ENCODE results near the gene MST1R. TPM values are rescaled to one million over a fixed set of nuclear protein-coding genes. Genes with fewer than 3 reads are reported as not detected.
"Not testable (repeated sequence)": the region's sequence is repeated elsewhere in the genome, so short reads cannot be mapped to it uniquely, and the experiment has no call there.

MST1R gene
- total and polyA plus RNA-seq, 2 experiments from 2014 or later, result 2.2 to 3.4 TPM

DNA sequence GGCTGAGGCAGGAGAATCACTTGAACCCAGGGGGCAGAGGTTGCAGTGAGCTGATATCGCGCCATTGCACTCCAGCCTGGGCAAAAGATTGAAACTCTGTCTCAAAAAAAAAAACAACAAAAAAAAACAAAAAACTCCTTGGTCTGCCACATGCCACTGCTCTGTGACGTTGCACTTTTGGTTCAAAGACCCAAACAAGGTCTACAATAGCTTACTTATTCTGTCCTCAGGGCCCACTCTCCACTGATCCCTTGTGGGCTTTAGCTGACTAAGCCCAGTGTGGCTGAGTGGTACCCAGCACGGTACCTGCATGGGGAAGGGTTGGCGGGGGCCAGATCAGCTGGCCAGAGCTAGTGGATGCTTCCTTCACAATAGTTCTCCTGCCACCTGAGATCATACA, 24.1 kb upstream of the MST1R start:
- Histone ChIP-seq H3K4me3 (no peak overlapping the region), H3K36me3 (no peaks in the 10 kb centered on the region), H3K27ac (no peak overlapping the region), H3K4me1 (ENCODE audit: low read depth) (peaks cover 11% of the 10 kb centered on the region), H3K9me3 (ENCODE audit: low read depth) (no peaks in the 10 kb centered on the region), H3K27me3 (no peaks in the 10 kb centered on the region)
- DNase-seq (ENCODE audit: low read depth in 1 of 2, low spot score in 1 of 2), result no peak
- TF ChIP-seq, protein P1, sequence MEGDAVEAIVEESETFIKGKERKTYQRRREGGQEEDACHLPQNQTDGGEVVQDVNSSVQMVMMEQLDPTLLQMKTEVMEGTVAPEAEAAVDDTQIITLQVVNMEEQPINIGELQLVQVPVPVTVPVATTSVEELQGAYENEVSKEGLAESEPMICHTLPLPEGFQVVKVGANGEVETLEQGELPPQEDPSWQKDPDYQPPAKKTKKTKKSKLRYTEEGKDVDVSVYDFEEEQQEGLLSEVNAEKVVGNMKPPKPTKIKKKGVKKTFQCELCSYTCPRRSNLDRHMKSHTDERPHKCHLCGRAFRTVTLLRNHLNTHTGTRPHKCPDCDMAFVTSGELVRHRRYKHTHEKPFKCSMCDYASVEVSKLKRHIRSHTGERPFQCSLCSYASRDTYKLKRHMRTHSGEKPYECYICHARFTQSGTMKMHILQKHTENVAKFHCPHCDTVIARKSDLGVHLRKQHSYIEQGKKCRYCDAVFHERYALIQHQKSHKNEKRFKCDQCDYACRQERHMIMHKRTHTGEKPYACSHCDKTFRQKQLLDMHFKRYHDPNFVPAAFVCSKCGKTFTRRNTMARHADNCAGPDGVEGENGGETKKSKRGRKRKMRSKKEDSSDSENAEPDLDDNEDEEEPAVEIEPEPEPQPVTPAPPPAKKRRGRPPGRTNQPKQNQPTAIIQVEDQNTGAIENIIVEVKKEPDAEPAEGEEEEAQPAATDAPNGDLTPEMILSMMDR (IDR thresholded peaks at IDR 0.05; ENCODE audit: low read depth, low read length), result no peak

- Histone ChIP-seq H3K27ac (no peak overlapping the region), H3K36me3 (no peaks in the 10 kb centered on the region), H3K4me1 (ENCODE audit: low read depth) (peaks cover 8% of the 10 kb centered on the region), H3K9me3 (ENCODE audit: low read depth) (no peaks in the 10 kb centered on the region), H3K4me3 (no peak overlapping the region), H3K27me3 (no peaks in the 10 kb centered on the region)
- TF ChIP-seq, protein P1 (IDR thresholded peaks at IDR 0.05; ENCODE audit: low read depth, low read length), result no peak
- DNase-seq (ENCODE audit: low read depth in 1 of 2, low spot score in 1 of 2), result no peak
Observed at GRCh38 chr3:49926117-49926728, 22.6 kb upstream of the MST1R start.

DNA sequence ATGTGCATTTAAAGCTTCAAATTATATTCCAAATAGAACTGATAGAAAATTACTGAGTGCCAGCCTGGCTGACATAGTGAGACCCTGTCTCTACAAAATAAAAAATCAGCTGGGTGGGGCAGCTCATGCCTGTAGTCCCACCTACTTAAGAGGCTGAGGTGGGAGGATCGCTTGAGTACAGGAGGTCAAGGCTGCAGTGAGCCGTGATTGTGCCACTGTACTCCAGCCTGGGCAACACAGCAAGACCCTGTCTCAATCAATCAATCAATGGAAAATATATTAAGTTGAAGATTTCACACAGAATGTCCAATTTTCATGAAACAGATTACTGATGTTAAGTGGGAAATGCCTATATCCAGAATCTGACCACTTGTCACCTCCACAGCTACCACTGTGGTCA, 21.8 kb upstream of the MST1R start:
- no peak for DNase-seq (ENCODE audit: low read depth in 1 of 2, low spot score in 1 of 2)
- H3K4me1 ChIP-seq (ENCODE audit: low read depth), result peaks cover 2% of the 10 kb centered on the region
- H3K9me3 ChIP-seq (ENCODE audit: low read depth), result no peaks in the 10 kb centered on the region
- H3K4me3 ChIP-seq, result no peak overlapping the region
- no peaks in the 10 kb centered on the region for H3K27me3 ChIP-seq
- no peak overlapping the region for H3K27ac ChIP-seq
- TF ChIP-seq, protein P1 (IDR thresholded peaks at IDR 0.05; ENCODE audit: low read depth, low read length), result no peak
- no peaks in the 10 kb centered on the region for H3K36me3 ChIP-seq

DNA sequence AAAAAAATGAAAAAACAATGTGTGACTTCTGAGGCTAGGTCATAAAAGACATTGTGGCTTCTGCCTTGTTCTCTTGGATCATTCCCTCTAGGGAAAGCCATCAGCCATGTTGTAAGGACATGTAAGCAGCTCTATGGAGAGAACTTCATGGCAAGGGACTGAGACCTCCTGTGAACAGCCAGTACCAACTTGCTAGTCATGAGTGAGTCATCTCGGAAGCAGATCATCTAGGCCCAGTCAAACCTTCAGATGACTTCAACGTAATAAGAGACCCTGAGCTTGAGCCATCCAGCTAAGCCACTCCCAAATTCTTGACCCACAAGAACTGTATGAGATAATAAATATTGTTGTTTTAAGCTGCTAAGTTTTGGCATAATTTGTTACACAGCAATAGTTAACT, 21.0 kb upstream of the MST1R start:
- H3K4me3 ChIP-seq, result no peak overlapping the region
- no peaks in the 10 kb centered on the region for H3K36me3 ChIP-seq
- no peaks in the 10 kb centered on the region for H3K4me1 ChIP-seq (ENCODE audit: low read depth)
- no peaks in the 10 kb centered on the region for H3K9me3 ChIP-seq (ENCODE audit: low read depth)
- no peak overlapping the region for H3K27ac ChIP-seq
- DNase-seq (ENCODE audit: low read depth in 1 of 2, low spot score in 1 of 2), result peak in 1 of 2 donors; percentile 66
- TF ChIP-seq, protein P1 (IDR thresholded peaks at IDR 0.05; ENCODE audit: low read depth, low read length), result no peak
- no peaks in the 10 kb centered on the region for H3K27me3 ChIP-seq

DNA sequence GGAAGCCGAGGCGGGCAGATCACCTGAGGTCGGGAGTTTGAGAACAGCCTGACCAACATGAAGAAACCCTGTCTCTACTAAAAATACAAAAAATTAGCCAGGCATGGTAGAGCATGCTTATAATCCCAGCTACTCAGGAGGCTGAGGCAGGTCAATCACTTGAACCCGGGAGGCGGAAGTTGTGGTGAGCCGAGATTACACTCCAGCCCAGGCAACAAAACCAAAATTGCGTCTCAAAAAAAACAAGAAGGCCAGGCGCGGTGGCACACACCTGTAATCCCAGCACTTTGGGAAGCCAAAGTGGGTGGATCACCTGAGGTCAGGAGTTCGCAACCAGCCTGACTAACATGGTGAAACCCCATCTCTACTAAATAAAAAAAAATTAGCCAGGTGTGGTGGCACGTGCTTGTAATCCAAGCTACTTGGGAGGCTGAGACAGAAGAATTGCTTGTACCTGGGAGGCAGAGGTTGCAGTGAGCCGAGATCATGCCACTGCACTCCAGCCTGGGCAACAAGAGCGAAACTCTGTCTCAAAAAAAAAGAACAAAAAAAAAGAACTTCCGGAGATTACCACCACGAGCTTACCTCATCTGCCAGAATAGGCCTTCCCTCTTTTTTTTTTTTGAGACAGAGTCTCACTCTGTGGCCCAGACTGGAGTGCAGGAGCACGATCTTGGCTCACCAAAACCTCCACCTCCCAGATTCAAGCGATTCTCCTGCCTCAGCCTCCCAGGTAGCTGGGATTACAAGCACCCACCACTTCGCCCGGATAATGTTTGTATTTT, 14.3 kb upstream of the MST1R start:
- H3K27ac ChIP-seq; H3K4me3 ChIP-seq; H3K9me3 ChIP-seq (ENCODE audit: low read depth); H3K36me3 ChIP-seq; H3K27me3 ChIP-seq; DNase-seq (ENCODE audit: low read depth in 1 of 2, low spot score in 1 of 2); H3K4me1 ChIP-seq (ENCODE audit: low read depth): not testable (repeated sequence)

GRCh38 chr3:49916686-49917085, 13.0 kb upstream of the MST1R start:
- H3K36me3 ChIP-seq, result no peaks in the 10 kb centered on the region
- H3K9me3 ChIP-seq (ENCODE audit: low read depth), result no peaks in the 10 kb centered on the region
- H3K4me3 ChIP-seq, result no peak overlapping the region
- H3K4me1 ChIP-seq (ENCODE audit: low read depth), result no peaks in the 10 kb centered on the region
- H3K27ac ChIP-seq, result no peak overlapping the region
- TF ChIP-seq, protein P1 (IDR thresholded peaks at IDR 0.05; ENCODE audit: low read depth, low read length), result no peak
- peak in 1 of 2 donors; percentile 55 for DNase-seq (ENCODE audit: low read depth in 1 of 2, low spot score in 1 of 2)
- no peaks in the 10 kb centered on the region for H3K27me3 ChIP-seq
